Effector memory CD8-positive, alpha-beta T cell (primary cell): ENCODE data around the gene ZFYVE16.
"Not testable (repeated sequence)": the region's sequence is repeated elsewhere in the genome, so short reads cannot be mapped to it uniquely, and the experiment has no call there.

Experiments used
- ATAC-seq: fragments of 150-1000 bp; cut with Tn5 transposase; replicated peaks from 2 replicates; pipeline ENCODE4 v1.10.0; 2021; ENCODE audit warnings: mild to moderate bottlenecking, moderate library complexity
- DNase-seq, 3 experiments: peaks; one replicate each; pipeline ENCODE4 v3.0.0; 2021
- H3K27ac Mint-ChIP-seq, 2 donors: one replicate each; pipeline ENCODE4 v1.8.0; 2022; ENCODE audit warnings: mild to moderate bottlenecking in 2 of 2, mixed read lengths in 2 of 2, moderate library complexity in 2 of 2
- H3K27me3 Mint-ChIP-seq, 2 donors: one replicate each; pipeline ENCODE4 v1.8.0; 2022; ENCODE audit warnings: mixed read lengths in 2 of 2
- H3K36me3 Mint-ChIP-seq: one replicate; pipeline ENCODE4 v1.8.0; 2022; ENCODE audit warnings: mild to moderate bottlenecking, moderate library complexity, mixed read lengths; ENCODE audit not compliant: insufficient read depth
- H3K4me1 Mint-ChIP-seq, 2 donors: one replicate each; pipeline ENCODE4 v1.8.0; 2022; ENCODE audit warnings: low read depth in 2 of 2, mixed read lengths in 2 of 2
- H3K4me3 Mint-ChIP-seq, 2 donors: one replicate each; pipeline ENCODE4 v1.8.0; 2022; ENCODE audit warnings: mild to moderate bottlenecking in 2 of 2, mixed read lengths in 2 of 2, moderate library complexity in 2 of 2
- H3K9me3 Mint-ChIP-seq, 2 donors: one replicate each; pipeline ENCODE4 v1.8.0; 2022; ENCODE audit warnings: mixed read lengths in 2 of 2
- total RNA-seq, 9 experiments: gene quantifications; one replicate each; lab custom pipeline; 2026; lab: John Stamatoyannopoulos, UW

ZFYVE16 gene
- 17.1 to 79.6 (median 24.0) reads per million in 9 experiments for total RNA-seq

DNA sequence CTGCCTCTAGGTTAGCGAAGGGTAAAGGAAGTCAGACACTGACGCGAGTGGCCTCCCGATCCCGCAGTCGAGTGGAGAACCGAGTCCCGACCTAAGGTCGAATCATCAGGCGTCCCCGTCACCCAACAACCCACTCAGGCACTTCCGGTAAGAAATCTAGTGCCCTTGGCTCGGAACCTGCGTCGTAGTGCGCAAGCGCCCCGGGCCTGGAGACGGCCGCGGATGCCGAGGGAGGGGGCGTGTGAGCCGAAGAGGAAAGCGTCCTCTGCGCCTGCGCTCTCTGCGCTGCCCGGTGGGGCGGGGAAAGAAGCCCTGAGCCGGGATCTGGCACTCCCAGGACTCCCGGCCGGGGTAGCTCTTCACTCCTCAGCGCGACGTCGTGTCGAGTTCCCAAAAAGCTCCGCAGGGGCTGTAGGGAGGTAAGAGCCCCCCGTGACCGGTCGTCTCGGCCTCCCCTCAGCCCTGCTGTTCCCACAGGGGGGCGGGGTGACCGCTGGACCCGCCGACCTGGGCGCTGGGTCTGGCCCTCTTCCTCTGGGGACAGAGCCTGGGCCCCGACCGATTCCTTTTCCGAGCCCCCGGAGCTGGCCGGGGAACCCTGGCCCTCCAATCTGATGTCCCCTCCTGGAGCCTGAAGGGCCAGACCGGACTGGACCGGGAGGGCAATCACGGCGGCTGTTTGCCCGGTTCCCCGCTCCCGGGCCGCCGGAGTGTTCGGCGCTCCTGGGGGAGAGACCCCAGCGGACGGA lies at the start of gene ZFYVE16:
Gene ZFYVE16 (plus strand): TSS at position 330 of the 749 bp plus-strand sequence. CDS start 26,084 bp downstream, outside the sequence.
- Mint-ChIP-seq H3K27me3 (no peaks in the 10 kb centered on the region), H3K4me1 (peaks cover 14 to 19% of the 10 kb centered on the region in 2 donors), H3K27ac (peak within 1 kb of the TSS; percentile 98 to 100), H3K4me3 (peak within 1 kb of the TSS; percentile 94 to 97), H3K36me3 (peaks cover 19% of the 10 kb centered on the region), H3K9me3 (no peaks in the 10 kb centered on the region)
- DNase-seq (peak; percentile 94 to 95 (median 95)), ATAC-seq (peak; percentile 86)

DNA sequence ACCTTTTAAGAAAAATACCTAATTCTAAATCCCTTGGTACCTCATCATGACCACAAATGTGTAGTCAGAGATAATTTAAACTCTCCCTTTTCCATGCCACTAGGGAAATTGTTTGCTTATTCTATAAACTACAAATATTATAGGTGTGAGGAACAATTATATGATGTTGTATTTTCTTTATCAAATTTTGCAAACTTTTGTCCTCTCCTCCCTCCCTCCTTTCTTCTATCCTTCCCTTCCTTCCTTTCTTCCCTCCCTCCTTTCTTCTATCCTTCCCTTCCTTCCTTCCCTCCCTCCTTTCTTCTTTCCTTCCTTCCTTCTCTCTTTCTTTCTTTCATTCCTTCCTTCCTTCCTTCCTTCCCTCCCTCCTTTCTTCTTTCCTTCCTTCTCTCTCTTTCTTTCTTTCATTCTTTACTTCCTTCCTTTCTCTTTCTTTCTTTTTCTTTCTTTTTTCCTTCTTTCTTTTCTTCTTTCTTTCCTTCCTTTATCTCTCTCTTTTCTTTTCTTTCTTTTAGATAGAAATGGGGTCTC lies 46.9 kb upstream of the ZFYVE16 start:
- Mint-ChIP-seq H3K4me1 (no peaks in the 10 kb centered on the region), H3K4me3 (no peak overlapping the region), H3K9me3 (no peaks in the 10 kb centered on the region), H3K27me3 (peaks cover 10 to 14% of the 10 kb centered on the region in 2 donors), H3K27ac (no peak overlapping the region), H3K36me3 (no peaks in the 10 kb centered on the region)
- ATAC-seq = no peak
- no peak for DNase-seq

DNA sequence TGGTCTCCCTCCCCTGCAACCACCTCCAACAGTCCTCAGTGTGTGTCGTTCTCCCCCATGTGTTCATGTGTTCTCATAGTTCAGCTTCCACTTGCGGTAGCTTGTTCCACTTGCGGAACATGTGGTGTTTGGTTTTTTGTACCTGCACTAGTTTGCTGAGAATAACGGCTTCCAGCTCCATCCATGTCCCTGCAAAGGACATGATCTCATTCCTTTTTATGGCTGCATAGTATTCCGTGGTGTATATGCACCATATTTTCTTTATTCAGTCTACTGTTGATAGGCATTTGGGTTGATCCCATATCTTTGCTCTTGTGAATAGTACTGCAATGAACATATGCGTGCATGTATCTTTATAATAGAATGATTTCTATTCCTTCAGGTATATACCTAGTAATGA lies 43.0 kb upstream of the ZFYVE16 start:
- Mint-ChIP-seq H3K4me3 (no peak overlapping the region), H3K9me3 (no peaks in the 10 kb centered on the region), H3K27me3 (peaks cover 10 to 19% of the 10 kb centered on the region in 2 donors), H3K27ac (no peak overlapping the region), H3K4me1 (no peaks in the 10 kb centered on the region), H3K36me3 (no peaks in the 10 kb centered on the region)
- DNase-seq (no peak), ATAC-seq (no peak)

DNA sequence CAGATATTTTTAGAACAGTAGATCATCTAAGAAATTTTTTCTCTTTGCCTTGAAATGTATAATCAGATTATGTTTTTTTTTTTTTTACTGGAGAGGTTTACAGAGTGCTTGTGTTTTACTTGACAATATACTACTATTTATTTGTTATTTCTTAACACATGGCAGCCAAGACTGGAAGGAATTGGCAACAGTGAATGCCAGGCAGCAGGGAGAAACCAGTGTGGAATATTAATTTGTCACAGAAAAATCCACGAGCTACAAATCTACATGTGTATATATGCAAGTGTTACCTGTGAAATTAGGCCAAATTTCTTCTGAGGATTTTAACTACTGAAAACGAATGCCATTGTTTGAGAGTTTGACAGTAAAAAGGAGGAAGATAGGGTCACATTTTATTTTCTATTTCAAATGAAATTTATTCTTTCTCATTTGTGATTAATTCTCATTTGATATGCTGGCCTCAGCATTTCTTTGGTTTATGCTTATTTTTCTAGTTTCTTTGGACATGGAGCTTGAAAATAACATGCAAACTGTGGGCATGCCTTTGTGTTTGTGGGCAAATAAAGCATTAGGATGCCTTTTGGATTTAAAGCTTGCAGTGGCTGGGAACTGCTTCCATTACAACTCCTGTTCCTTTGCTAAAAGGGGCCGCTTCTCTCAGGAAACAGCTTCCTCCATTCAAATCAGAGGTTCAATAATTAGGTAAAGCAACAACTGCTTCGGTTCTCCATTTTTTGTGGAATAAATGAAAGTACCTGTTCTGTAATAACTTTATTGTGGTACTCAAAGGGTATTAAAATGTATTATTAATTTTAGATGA lies 39.0 kb upstream of the ZFYVE16 start:
- DNase-seq (no peak), ATAC-seq (no peak)
- H3K36me3 Mint-ChIP-seq = no peaks in the 10 kb centered on the region
- H3K27ac Mint-ChIP-seq = no peak overlapping the region
- no peaks in the 10 kb centered on the region for H3K9me3 Mint-ChIP-seq
- H3K4me1 Mint-ChIP-seq = no peaks in the 10 kb centered on the region
- H3K27me3 Mint-ChIP-seq = peaks cover 28 to 45% of the 10 kb centered on the region in 2 donors
- no peak overlapping the region for H3K4me3 Mint-ChIP-seq

DNA sequence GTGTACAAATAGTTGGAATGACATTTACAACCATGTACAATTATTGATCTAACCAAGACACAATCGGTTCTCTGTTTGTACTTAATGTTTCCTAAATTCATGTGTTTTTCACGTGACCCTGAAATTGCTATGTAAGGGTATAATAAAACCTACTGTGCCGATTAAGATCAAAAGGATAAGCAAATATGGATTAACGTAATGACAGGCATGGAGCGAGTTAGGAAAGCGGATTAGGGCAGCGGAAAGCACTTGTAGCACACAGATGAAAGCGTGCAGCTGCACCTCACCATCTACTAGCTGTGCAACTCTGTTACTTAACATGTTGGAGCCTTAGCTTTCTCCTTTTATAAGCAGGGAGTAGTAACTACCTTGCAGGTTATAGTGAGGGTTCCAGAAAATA lies 38.3 kb upstream of the ZFYVE16 start:
- Mint-ChIP-seq H3K4me1 (no peaks in the 10 kb centered on the region), H3K27ac (no peak overlapping the region), H3K4me3 (no peak overlapping the region), H3K9me3 (no peaks in the 10 kb centered on the region), H3K27me3 (peaks cover 28 to 44% of the 10 kb centered on the region in 2 donors), H3K36me3 (no peaks in the 10 kb centered on the region)
- ATAC-seq (no peak), DNase-seq (no peak)

DNA sequence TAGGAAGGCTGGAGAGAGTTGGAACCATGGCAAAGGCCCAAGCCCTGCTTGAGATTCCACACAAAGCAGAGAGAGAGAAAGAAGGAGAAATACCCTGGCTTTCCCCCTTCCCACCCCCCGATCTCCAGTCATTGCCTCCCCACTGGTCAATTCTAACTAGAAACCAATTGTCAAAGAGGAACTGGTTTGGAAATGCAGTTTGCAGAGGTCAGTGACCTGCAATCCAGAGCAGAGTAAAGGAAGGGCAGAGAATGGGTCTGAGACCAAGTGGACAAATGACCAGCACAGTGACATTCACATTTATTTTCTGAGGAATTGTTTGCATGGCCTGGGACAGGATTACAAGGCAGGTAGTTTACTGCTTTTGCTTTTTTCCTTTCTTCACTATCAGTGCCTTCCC lies 37.5 kb upstream of the ZFYVE16 start:
- ATAC-seq = no peak
- H3K27ac Mint-ChIP-seq = no peak overlapping the region
- no peaks in the 10 kb centered on the region for H3K9me3 Mint-ChIP-seq
- no peak for DNase-seq
- H3K36me3 Mint-ChIP-seq = no peaks in the 10 kb centered on the region
- H3K4me1 Mint-ChIP-seq = no peaks in the 10 kb centered on the region
- H3K27me3 Mint-ChIP-seq = peaks cover 20 to 35% of the 10 kb centered on the region in 2 donors
- H3K4me3 Mint-ChIP-seq = no peak overlapping the region

DNA sequence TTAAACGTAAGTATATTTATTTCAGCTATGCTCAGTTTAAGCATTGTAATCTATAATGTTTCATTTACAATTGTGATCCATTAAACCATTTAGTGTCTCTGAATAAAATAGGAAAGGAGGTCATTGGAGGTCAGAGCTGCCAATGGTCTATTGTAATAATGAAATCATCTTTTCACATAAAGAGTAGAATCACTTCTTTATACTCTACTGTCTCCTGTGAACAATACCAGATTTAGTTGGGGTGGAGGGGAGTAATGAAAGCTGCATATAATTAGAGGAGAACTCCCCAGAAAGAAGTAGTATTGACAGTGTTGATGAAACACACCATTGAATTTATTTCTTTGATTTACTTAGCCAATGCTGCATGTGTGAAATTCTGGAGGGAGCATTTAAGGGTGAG lies 35.1 kb upstream of the ZFYVE16 start:
- H3K27me3 Mint-ChIP-seq = peaks cover 17 to 31% of the 10 kb centered on the region in 2 donors
- DNase-seq = no peak
- no peak overlapping the region for H3K27ac Mint-ChIP-seq
- H3K36me3 Mint-ChIP-seq = no peaks in the 10 kb centered on the region
- ATAC-seq = no peak
- no peak overlapping the region for H3K4me3 Mint-ChIP-seq
- H3K9me3 Mint-ChIP-seq = no peaks in the 10 kb centered on the region
- no peaks in the 10 kb centered on the region for H3K4me1 Mint-ChIP-seq

DNA sequence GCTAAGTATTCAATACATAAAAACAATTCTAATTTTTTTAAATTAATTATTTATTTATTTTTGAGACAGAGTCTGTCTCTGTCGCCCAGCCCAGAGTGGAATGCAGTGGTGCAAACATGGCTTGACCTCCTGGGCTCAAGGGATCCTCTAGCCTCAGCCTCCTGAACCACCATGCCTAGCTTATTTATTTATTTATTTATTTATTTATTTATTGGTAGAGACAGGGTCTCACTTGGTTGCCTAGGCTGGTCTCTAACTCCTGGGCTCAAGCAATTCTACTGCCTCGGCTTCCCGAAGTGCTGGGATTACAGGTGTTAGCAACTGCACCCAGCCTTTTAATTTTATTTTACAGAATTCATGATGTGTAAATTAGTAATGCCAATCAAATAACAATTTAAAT lies 33.7 kb upstream of the ZFYVE16 start:
- no peaks in the 10 kb centered on the region for H3K9me3 Mint-ChIP-seq
- peaks cover 17 to 31% of the 10 kb centered on the region in 2 donors for H3K27me3 Mint-ChIP-seq
- no peak overlapping the region for H3K27ac Mint-ChIP-seq
- H3K36me3 Mint-ChIP-seq = no peaks in the 10 kb centered on the region
- no peak for ATAC-seq
- no peak overlapping the region for H3K4me3 Mint-ChIP-seq
- no peak for DNase-seq
- no peaks in the 10 kb centered on the region for H3K4me1 Mint-ChIP-seq

DNA sequence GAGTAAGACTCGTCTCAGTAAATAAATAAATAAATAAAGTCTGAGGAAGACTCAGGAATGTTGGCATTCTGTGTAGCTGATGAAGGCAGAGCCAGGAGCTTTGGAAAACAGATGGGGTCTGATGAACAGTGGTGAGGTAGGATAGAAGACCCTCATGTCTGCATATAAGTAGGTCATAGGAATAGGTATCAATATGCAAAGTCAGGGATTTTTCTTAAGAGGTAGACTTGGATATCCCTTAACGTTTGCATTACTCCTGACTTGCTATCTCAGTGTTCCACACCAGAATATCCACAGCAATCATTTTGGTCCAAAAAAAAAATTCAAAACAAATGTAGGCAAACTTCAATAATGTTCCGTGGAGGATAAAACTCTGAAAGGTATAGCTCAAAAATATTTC lies 31.3 kb upstream of the ZFYVE16 start:
- no peak for ATAC-seq
- H3K4me3 Mint-ChIP-seq = no peak overlapping the region
- no peaks in the 10 kb centered on the region for H3K4me1 Mint-ChIP-seq
- H3K36me3 Mint-ChIP-seq = no peaks in the 10 kb centered on the region
- H3K27me3 Mint-ChIP-seq = peaks cover 11 to 12% of the 10 kb centered on the region in 2 donors
- DNase-seq = no peak
- no peak overlapping the region for H3K27ac Mint-ChIP-seq
- no peaks in the 10 kb centered on the region for H3K9me3 Mint-ChIP-seq

DNA sequence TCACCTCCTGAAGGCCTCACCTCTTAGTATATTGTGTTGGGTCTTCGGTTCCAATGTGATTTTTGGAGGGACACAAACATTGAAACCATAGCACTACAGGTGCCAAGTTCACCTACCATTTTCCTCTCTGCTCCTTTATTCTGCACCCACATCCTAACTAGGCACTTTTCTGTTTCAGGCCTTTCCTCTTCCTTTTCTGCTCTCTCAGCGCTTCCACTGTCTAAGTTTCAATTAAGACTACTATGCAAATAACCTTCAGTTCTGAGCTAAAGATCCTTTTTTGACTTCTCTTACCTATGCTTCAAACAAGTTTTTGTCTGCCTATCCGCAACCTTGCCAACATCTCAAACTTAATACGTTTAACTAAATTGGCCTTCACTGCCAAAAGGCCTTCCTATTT lies 25.4 kb upstream of the ZFYVE16 start:
- Mint-ChIP-seq H3K36me3 (no peaks in the 10 kb centered on the region), H3K4me1 (no peaks in the 10 kb centered on the region), H3K9me3 (no peaks in the 10 kb centered on the region), H3K27ac (no peak overlapping the region), H3K27me3 (peaks cover 0 to 14% of the 10 kb centered on the region in 2 donors), H3K4me3 (no peak overlapping the region)
- DNase-seq (no peak), ATAC-seq (no peak)

DNA sequence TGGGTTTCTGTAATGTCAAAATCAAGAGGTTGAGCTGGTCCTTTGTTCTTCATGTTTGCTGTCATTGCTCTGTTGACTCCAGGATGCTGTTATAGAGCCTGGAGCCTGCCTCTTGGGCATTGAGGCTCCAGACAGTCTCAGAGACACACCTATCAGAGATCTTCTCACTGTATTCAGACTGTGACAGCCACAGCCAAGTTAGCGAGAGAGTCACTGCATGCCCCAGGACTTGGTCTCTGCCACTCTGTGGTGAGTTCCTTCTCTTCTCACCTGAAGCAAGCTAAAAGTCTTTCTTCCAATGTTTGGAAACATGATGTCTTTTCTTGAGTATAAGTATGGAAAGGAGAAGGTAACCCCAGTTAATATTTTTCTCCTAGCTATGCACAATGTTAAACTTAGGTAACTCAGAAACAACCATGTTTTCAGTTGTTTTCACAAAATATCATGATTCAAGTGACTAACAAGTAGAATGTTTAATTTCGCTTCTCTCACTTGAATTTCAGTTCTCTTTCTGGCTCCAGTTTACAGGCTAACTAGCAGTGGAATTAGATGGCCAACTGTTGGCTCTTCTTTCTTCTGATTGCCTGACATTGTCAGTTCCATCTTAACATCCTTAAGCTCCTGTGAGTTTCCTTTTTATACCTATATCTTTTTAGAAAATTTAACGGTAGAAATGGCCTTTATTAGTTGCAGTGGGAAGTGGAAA lies 20.6 kb upstream of the ZFYVE16 start:
- DNase-seq = no peak
- H3K27me3 Mint-ChIP-seq = peaks cover 21 to 38% of the 10 kb centered on the region in 2 donors
- H3K9me3 Mint-ChIP-seq = no peaks in the 10 kb centered on the region
- peaks cover 0 to 4% of the 10 kb centered on the region in 2 donors for H3K4me1 Mint-ChIP-seq
- no peak overlapping the region for H3K27ac Mint-ChIP-seq
- H3K36me3 Mint-ChIP-seq = no peaks in the 10 kb centered on the region
- H3K4me3 Mint-ChIP-seq = no peak overlapping the region
- ATAC-seq = no peak

DNA sequence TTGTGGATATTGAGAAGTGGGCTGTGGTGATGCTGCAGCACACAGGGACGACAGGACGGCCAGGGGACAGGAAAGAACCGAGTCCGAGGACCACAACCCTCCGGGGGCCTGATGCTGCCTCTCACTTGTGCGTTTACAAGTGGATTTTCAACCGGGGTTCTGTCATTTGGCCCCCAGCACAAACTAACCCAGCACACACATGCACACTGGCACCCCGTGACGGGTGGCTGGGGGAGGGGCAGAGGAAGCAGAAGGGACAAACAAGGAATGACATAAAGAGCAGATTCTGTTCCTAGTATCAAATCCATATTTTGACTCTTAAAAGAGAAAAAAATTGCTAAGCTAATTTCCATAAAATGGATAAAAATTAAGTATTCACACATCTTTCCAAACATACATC lies 18.3 kb upstream of the ZFYVE16 start:
- ATAC-seq (no peak), DNase-seq (no peak)
- Mint-ChIP-seq H3K9me3 (peaks cover 0 to 1% of the 10 kb centered on the region in 2 donors), H3K4me1 (peaks cover 0 to 4% of the 10 kb centered on the region in 2 donors), H3K36me3 (no peaks in the 10 kb centered on the region), H3K27me3 (peaks cover 45 to 55% of the 10 kb centered on the region in 2 donors), H3K27ac (peak overlapping the region in 1 of 2 donors; percentile 59), H3K4me3 (peak overlapping the region in 1 of 2 donors; percentile 4)

DNA sequence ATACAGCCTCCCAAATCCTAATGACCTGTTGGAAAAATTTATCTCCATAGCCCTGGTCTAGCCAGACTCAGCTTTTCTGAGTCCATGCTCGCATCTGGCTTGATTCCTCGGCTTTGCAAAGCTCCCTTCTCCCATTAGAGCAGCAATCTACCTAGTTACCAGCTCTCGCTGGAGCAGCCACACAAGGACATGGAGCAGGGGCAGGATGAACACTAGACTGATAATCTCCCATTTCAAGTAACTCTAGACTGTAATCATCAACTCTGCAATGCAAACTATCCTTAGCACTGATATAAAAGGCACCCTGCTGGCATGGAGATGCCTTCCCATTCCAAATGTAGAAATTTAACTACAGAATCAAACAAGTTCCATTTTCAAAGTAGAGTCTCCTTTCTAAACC lies 17.5 kb upstream of the ZFYVE16 start:
- peaks cover 53 to 54% of the 10 kb centered on the region in 2 donors for H3K27me3 Mint-ChIP-seq
- H3K4me1 Mint-ChIP-seq, DNase-seq, H3K27ac Mint-ChIP-seq, ATAC-seq, H3K9me3 Mint-ChIP-seq, H3K36me3 Mint-ChIP-seq, H3K4me3 Mint-ChIP-seq: not testable (repeated sequence)
